Femur (tissue), 1 donor: ENCODE data around the gene MZF1.

Experiments
- DNase-seq: peaks from one replicate; pipeline ENCODE4 v3.0.0-alpha.2; 2017

Gene MZF1

DNA sequence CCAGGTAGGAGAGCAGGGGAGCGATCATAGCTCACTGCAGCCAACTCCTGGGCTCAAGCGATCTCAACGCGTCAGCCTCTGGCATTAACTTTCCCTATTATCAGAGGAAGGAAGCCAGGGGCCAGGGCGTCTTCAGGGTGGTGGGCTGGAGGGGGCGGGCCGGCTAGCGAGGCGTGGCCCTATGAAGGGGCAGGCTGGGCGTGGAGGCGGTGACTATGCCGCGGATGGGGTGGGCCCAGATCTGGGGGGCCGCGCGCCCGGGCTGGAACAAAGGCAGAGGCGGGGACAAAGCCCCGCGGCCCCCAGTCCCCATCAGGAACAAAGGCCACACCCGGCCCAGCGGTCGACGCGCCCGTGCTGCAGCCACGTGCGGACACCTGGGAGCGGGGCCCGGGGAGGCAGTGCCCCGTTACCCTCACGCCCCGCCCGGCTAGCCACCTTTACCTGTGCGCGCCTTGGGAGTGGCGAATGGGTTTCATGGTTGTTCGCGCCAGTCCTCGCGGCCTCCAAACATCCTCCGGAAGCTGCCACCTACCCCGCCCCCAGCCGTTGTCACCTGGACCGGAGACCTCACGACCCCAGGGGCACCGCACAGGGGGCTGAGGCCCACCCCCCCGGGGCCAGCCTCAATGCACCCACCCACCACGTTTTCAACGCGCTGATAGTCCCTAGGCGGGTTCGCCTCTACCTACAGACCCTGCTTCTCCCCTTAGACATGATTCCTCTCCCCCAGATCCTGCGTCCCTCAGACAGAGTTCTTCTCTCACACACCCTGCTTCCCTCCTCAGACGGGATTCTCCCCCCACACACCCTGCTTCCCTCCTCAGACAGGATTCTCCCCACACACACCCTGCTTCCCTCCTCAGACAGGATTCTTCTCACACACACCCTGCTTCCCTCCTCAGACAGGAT lies 34.6 kb downstream of the MZF1 start:
- DNase-seq = peak; percentile 69

DNA sequence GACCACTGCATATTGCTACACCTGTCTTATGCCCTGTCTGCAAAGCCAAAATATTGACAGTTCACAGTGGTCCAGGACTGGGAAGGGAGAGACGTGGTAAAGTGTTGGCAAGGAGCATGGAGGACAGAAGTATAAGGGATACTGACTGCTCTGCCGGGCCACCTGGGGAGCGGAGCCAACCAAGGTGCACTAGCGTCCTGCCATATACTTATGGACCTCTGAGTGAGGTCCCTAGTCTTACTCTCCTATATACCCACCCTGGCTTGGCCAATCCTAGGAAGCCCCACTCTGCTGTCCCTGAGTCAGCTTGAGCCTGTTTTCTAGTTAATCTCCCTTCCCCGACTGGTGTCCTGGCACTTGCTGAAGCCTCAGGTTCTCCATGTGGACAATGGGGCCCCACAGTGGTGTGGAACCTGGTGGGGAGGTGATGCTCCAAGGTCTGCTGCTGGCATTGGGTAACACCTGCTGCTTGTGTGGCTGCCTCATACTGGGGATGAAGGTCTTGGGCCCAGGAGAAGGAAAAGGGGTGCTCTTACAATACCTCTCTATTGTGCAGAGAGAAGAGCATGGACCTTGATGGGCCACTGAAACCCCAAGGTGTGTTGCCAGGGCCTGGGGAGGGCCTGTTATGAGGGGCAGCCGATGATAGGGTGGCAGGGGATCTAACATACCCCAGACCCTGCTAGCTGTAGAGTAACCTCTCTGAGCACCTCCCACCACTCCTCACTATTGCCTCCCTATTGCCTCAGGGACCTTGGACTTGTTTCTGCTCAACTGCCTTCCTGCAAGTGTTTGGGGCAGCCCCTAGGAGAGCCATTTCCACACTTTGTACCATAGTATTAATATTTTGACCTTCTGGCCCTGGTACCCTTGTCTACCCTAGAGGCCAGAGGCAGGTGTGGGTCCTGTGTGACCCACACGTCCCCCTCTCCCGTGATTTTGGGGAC lies 36.0 kb downstream of the MZF1 start:
- no peak for DNase-seq

DNA sequence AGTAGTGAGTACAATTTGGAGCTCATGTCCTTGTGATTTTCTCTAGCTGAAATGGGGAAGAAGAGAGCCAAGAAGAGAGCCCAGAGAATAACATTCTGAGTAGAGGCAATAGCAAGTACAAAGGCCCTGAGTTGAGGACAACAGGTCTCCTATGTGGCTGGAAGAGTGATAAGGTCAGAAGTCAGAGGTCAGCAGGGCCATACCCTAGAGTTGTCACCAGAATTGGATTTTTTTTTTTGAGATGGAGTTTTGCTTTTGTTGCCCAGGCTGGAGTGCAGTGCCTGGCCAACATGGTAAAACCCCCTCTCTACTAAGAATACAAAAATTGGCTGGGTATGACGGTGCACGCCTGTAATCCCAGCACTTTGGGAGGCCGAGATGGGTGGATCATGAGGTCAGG lies 37.3 kb downstream of the MZF1 start:
- DNase-seq = no peak

DNA sequence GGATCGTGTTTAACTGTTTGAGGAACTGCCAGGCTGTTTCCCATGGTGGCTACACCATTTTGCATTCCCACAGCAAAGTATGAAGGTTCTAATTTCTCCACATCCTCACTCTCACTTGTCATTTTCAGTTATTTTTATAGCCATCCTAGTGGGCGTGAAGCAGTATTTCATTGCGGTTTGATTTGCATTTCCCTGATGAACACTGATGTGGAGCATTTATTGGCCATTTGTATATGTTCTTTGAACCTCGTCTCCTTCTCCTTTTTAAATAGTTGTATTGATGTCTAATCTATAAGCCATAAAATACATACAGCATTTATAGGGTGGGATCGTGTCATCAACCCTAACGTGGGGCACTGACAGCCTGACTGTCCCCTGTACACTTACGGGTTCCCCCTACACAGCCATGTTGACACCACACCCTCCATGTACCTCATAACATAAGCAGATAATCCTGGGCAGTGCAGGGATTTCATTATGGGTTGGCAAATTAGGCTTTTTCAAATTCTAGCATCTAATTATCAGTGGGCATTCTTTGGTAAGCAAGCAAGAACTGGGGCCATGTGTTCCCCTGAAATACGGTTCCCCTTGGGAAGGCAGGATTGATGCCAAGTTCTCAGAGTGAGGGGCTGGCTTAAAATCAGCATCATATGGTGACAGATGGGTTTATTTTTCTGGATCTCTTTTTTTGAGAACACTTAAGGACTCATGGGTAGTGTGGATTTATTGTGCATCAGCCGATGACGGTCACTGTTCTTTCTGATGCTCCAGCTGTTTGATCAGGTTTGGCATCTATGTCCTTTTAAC lies 41.9 kb downstream of the MZF1 start:
- no peak for DNase-seq

DNA sequence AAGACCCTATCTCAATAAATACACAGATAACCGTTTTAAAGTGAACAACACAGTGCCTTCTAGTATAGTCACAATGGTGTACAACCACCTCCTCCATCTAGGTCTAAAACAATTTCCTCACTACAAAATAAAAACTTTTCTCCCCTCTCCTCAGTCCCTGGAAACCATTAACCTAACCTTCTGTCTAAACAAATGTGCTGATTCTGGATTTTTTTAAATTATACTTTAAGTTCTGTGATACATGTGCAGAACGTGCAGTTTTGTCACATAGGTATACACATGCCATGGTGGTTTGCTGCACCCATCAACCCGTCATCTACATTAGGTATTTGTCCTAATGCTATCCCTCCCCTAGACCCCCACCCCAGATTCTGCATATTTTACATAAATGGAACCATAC lies 43.7 kb downstream of the MZF1 start:
- DNase-seq = no peak

DNA sequence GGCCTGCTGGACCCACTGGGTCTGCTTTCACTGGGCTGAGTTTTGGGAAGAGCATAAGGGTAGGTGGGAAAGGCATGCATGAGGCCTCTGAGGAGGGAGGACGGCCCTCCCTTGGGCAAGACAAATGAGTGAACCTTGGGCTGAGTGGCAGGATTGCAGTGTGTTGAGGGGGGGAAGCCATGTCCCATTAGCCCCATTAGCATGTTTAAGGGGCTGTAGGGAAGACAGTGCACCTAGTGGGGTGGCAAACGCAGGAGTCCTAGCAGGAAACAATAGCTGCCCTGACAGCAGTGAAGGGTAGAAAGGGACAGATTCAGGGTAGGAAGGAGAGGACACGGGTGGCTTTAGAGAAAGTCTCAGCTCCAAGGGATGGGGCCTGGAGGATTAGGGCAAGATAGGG lies 50.4 kb downstream of the MZF1 start:
- DNase-seq = no peak

DNA sequence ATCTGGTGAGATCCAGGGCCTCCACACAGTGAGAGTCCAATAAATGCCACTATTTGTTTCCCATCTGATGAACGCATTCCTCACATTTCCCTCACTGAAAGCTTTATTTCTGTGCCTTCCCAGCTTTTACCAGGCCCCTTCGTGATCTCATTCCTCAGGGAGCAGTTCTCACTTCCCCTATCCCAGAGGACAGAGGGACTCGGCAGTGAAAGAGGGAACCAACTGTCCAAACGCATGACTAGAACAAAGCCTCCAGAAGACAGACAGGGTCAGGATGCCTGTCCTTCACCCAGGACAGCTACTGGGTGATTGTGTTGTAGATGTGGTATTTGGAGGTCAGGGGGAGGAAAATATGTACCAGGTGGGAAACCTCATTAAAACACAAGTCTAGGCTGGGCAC lies 51.5 kb downstream of the MZF1 start:
- no peak for DNase-seq

DNA sequence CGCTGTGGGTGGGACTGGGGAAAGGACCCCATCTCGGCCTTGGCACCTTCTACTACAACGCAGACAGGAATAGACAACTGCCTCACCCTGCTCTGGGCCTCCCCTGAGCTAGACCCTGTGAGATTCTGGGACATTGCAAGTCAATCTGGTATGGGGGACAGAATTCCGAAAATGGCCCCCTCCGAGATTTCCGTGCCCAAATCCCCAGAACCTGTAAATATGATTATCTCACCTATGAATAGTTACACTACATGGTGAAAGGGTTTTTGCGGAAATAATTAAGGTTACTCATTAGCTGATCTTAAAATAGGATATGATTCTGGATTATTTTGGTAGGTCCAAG lies 52.9 kb downstream of the MZF1 start:
- no peak for DNase-seq

DNA sequence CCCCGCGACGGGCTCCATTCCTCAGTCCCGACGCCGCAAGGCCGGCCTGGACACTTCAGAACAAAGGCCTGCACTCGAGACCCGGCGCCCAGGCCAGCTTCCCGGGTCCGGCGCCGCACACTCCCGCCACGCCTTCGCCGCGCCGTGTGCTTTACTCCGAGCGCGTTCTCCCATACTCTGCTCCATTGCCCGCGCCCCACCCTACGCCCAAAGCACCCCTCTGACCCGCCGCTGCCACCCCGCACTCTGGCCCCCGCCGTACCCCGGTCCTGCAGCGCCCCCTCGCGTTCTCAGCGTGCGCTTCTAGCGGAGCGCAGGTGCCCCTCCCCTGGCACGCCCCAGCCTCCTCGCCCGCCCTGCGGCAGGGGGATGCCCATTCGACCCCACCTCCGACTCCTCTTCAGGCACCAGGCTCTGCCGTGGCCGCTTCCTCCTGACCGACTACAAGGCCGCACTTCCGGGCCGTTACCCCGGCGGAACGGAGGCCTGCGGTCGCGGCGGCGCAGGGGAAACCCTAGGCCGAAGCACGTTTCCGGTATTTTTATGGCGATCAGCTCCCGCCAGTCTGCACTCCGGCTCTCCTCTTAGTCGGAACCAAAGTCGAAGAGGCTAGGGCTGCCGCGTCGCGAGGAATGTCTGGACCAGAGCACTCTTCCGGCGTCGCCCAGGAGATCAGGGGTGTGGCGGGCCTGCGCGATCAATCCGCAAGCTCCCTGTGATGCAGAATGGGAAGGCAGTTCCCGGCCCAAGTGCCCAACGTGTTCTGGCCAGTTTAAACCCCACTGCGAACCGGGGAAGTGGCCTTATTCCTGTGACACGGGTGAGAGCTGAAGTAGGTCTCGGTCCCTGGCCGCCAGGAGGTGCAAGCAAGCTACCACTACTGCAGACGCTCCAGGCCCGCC lies 53.5 kb downstream of the MZF1 start, which contains the start of gene ZBTB45:
TSS of gene ZBTB45 (minus strand) at position 456 of the 902 bp plus-strand sequence. CDS start 2,137 bp downstream, outside the sequence.
- peak; percentile 97 for DNase-seq

DNA sequence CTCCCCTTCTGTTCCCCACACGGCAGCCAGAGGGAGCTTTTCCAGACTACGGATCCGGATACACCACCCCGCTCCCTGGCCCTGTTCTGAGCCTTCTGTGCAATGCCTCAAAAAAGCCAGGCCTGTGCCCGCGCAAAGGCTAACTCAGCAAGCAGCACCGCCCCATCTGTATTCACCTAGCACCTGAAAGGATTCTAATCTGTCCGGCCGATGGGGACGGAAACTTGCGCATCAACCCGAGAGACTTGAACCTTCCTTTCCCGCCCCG lies 54.1 kb downstream of the MZF1 start:
- peak; percentile 76 for DNase-seq

DNA sequence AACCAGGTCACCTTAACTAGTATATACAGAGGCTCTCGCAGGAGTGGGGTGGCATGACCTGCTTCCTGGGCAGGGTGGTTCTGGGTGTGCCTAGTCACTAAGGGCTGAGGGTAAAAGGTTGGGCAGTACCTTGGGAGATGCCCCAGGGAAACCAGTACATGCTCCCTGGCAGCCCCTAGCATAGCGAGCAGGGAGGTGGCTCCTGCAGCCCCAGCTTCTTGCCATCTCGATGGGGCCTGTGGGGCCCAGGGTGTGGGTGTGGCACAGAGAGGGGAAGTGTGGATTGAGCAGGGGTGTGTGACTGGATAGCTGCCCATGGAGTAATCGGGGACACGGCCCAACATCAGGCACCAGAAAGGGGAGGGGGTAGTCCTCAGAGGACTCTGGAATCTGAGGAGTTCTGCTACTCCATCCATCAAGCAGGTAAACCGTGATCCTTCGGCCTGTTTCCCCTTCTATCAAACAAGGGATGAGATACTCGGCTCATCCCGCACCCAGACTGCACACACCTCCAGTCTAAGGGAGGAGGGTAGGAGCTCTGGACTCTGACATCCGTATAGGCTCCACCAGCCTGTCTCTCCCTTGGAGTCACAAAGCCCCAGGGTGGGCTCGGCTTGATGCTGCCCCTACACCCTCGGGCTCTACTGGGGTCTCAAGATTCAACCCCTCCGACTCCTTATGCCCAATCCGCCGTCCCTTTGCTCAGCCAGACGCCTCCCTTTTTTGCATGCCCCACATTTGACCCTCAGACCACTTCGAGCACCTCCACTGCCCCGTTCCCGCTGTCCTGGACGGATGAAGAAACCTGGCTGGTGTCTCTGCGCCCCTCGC lies 54.7 kb downstream of the MZF1 start:
- DNase-seq = peak; percentile 36

DNA sequence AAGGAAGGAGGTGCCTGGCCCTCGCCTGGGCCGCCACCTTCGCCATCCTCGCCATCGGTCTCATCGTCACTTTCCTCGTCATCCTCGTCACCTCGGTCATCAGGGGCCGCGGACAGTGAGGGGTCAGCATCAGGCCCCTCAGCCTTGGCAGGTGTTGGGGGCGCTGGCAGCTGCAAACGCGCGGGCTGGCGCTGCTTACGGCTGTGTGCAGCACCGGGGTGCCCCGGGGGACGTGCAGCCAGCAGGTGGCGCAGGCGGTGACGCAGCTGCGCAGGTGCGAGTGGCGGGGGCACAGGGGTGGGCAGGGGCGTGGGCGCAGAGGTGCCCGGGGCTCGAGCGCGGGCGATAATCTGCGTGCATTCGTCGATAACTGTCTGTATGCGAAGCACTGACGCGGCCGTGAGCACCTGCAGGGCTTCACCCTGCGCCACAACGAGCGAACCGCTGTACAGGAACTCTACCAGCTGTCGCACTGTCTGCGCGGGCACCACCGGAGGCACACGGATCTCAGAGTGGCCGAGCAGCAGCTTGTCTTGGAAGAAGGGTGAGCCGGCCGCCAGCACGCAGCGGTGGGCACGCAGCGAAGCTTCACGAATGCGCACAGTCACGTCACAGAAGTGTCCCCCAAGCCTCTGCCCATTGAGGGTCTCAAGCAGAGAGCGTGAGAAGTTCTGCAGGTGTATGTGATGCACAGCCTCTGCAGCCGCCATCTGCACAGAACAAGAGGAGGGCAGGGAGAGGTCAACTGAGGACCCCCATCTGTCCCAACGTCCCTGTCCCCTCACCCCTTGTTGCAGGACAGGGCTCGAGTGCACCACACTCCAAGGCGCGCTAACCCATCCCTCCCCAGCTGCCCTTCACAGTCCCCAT lies 55.9 kb downstream of the MZF1 start:
- DNase-seq = no peak

DNA sequence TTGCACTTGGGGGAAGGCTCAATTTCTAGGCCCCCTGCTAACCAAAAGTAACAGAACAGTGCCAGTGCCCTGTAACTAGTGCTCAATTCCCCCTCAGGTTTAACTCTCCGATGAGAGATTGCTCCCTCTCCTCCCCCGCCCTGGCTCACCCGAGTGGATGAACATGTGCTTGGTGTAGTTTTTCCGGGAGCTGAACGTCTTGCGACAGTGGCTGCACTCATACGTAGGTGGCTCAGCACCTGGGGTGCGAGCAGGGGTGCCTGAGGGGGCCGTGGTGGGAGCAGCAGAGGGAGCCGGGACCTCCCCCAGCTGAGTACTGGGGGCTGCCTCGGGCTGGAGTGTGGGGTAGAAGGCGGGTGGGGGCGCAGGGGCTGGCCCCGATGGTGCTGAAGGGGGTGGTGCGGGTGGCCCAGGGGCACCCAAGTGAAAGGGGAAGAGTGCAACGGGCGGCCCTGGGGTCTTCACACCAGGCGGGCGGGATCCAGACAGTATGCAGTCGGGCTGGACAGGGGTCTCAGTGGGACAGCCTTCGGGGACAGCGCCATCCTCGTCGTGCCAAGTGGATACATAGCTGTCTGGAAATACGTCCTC lies 56.8 kb downstream of the MZF1 start:
- no peak for DNase-seq

DNA sequence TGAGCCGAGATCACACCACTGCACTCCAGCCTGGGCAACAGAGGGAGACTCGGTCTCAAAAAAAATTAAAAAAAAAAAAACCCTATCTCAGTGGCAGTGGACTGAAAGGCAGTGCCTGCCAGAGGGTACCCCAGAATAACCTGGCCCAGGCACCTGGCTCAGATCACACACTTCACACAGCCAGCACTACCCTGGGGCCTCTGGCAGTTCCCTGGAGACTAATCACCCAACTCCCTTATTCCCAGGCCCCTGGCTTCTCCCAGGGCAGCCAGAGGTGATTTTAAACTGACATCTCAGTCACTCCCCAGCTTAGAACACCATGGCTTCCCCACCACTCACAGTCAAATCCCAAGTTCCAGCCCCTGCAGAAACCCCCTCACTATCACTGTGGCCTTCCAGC lies 57.9 kb downstream of the MZF1 start:
- DNase-seq = no peak

DNA sequence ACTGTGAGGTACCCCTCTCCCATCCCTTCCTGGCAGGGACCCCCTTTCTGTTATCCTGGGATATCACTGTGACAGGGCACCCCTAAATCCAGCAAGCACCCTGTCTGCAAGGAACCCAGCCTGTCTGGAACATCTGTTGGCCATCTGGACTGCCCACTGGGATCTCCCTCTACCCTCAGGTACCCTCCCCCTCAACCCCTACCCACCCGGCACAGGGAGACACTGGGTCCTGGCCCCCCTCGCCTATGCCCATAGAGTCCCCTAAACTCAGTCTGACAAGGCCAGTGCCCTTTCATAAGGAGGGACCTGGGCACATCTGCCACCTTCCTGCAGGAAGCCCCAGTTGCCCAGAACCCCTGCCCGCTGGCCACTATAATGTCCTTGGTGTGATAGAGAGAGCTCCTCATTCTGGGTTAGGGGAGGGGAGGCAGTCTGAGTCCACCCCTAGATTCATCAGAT lies 58.5 kb downstream of the MZF1 start:
- no peak for DNase-seq

DNA sequence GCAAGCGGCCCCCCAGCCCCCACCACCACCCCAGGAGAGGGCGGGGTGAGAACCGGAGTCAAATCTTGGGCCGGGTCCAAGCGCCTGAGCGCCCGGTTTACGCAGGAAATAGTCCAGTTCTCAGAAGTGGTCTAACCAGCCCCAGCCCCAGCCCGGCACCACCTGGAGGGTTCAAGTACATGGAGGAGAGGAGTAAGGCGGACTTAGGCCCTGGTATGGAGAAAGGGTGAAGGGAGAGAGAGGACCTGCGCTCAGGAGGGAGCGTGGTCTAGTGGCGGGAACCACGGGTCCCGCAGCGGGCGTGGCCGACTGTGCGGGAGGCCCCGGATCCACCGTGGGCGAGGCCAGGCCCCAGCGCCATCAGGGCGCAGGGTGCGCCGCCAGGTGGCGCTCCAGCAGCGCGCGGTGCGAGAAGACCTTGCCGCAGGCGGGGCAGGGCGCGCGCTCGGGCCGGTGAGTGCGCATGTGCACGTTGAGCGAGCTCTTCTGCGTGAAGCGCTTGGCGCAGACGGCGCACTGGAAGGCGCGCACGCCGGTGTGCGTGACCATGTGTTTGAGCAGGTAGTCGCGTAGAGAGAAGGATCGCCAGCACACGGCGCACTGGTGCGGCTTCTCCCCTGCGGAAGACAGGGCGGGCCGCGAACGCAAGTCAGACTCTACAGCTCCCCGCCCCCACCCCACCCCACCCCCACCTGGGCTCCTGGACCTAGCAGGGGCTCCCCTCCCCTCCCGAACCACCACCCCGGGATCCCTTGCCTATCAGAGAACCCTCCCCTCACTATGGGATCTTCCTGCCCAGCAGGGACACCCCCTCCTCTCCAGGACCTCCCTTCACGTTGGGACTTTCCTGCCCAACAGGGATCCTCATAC lies 59.2 kb downstream of the MZF1 start:
- peak; percentile 91 for DNase-seq

DNA sequence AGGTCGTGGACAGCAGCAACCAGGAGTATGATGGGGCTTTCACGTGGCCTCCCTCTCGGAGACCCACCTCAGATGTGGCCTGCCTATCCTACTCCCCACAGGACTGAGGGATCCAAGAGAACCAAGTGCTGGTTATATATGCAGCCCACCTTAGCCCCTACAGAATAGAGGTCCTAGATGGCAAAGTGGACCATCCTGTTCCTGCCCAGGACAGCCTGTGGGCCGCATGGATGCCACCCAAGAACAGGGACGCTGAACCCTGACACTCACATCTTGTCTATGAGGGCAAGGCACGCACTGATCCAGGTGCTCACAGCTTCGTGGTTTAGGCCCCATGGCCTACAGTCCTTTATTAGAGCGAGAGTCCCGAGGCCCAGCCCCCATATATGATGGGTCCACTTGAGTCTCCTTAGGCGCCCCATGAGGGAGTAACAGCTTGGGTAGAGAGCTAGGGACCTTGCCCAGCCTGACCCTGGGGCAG lies 59.9 kb downstream of the MZF1 start:
- no peak for DNase-seq
